Trophoblast cell (in vitro differentiated cells and primary cell): ENCODE data around the gene RASA3.

ENCODE experiments used
- DNase-seq, 2 donors: peaks; one replicate each; pipeline ENCODE4 v3.0.0-alpha.2; 2016
- H2AFZ ChIP-seq: 2 replicates; pipeline ENCODE4 v1.6.1; 2013; ENCODE audit warnings: low read length, moderate library complexity, mild to moderate bottlenecking; ENCODE audit not compliant: insufficient read depth, poor library complexity
- H2AK5ac ChIP-seq: 2 replicates; pipeline ENCODE4 v1.6.1; 2013; ENCODE audit warnings: mild to moderate bottlenecking, low read length
- H2BK120ac ChIP-seq: 2 replicates; pipeline ENCODE4 v1.6.1; 2013; ENCODE audit warnings: low read length, mild to moderate bottlenecking, moderate library complexity; ENCODE audit not compliant: insufficient read depth, poor library complexity
- H2BK12ac ChIP-seq: 2 replicates; pipeline ENCODE4 v1.6.1; 2013; ENCODE audit warnings: mild to moderate bottlenecking, low read length, moderate library complexity
- H2BK5ac ChIP-seq: 2 replicates; pipeline ENCODE4 v1.6.1; 2013; ENCODE audit warnings: low read length, low read depth, moderate library complexity, mild to moderate bottlenecking; ENCODE audit not compliant: poor library complexity
- H3K14ac ChIP-seq: 2 replicates; pipeline ENCODE4 v1.6.1; 2013; ENCODE audit warnings: mild to moderate bottlenecking, low read length
- H3K18ac ChIP-seq: 2 replicates; pipeline ENCODE4 v1.6.1; 2013; ENCODE audit warnings: mild to moderate bottlenecking, low read length
- H3K23ac ChIP-seq: 2 replicates; pipeline ENCODE4 v1.6.1; 2013; ENCODE audit warnings: low read length
- H3K27ac ChIP-seq: 2 replicates; pipeline ENCODE4 v1.5.1; 2013; ENCODE audit warnings: low read depth, mild to moderate bottlenecking, inconsistent platforms, low read length, moderate library complexity
- H3K27me3 ChIP-seq: 2 replicates; pipeline ENCODE4 v1.6.1; 2013; ENCODE audit warnings: inconsistent platforms, mild to moderate bottlenecking, low read length, moderate library complexity; ENCODE audit not compliant: insufficient read depth
- H3K36me3 ChIP-seq, 2 experiments: 1 replicate in 1 of 2; 2 replicates in 1 of 2; pipeline ENCODE4 v1.6.1; 2013; ENCODE audit warnings: low read length in 2 of 2, mild to moderate bottlenecking in 2 of 2, moderate library complexity in 1 of 2; ENCODE audit not compliant: insufficient read depth in 2 of 2, control insufficient read depth in 1 of 2
- H3K4ac ChIP-seq: 2 replicates; pipeline ENCODE4 v1.6.1; 2013; ENCODE audit warnings: low read depth, mild to moderate bottlenecking, low read length, moderate library complexity
- H3K4me1 ChIP-seq, 2 experiments: 1 replicate in 1 of 2; 2 replicates in 1 of 2; pipeline ENCODE4 v1.6.1; 2013; ENCODE audit warnings: low read length in 2 of 2, mild to moderate bottlenecking in 2 of 2, moderate library complexity in 1 of 2; ENCODE audit not compliant: insufficient read depth in 2 of 2, control insufficient read depth in 1 of 2
- H3K4me2 ChIP-seq: 2 replicates; pipeline ENCODE4 v1.6.1; 2013; ENCODE audit warnings: inconsistent platforms, mild to moderate bottlenecking, low read length, moderate library complexity
- H3K4me3 ChIP-seq: 2 replicates; pipeline ENCODE4 v1.5.1; 2013; ENCODE audit warnings: mild to moderate bottlenecking, low read depth, low read length, inconsistent platforms
- H3K79me1 ChIP-seq: one replicate; pipeline ENCODE4 v1.6.1; 2013; ENCODE audit warnings: low read length
- H3K79me2 ChIP-seq: 2 replicates; pipeline ENCODE4 v1.6.1; 2013; ENCODE audit warnings: low read length, mild to moderate bottlenecking; ENCODE audit not compliant: control insufficient read depth, insufficient read depth, poor library complexity
- H3K9ac ChIP-seq: 2 replicates; pipeline ENCODE4 v1.6.1; 2013; ENCODE audit warnings: mild to moderate bottlenecking, low read length
- H3K9me3 ChIP-seq: 2 replicates; pipeline ENCODE4 v1.6.1; 2013; ENCODE audit warnings: low read depth, mild to moderate bottlenecking, control low read depth, inconsistent platforms, low read length; ENCODE audit not compliant: insufficient read depth
- H4K12ac ChIP-seq: 2 replicates; pipeline ENCODE4 v1.6.1; 2013; ENCODE audit warnings: low read depth, mild to moderate bottlenecking, low read length, moderate library complexity
- H4K8ac ChIP-seq: 2 replicates; pipeline ENCODE4 v1.6.1; 2013; ENCODE audit warnings: low read depth, mild to moderate bottlenecking, low read length, moderate library complexity
- H4K91ac ChIP-seq: one replicate; pipeline ENCODE4 v1.6.1; 2013; ENCODE audit warnings: low read depth, mild to moderate bottlenecking, low read length, moderate library complexity
- WGBS: extraction: QIAGEN DNeasy Blood & Tissue Kit; methylation state at CpG from one replicate; pipeline ENCODE4 v1.1.7; 2013; ENCODE audit warnings: missing lambda C conversion rate; ENCODE audit not compliant: insufficient read length, insufficient coverage; ENCODE audit errors: extremely low coverage; 5-methylcytosine and 5-hydroxymethylcytosine counted together

The RASA3 gene

GRCh38 chr13:114049026-114049425, 83.4 kb downstream of the RASA3 start:
- no CpG with 5 or more reads among the region's 15 CpGs for WGBS
- H2BK12ac ChIP-seq: no peak overlapping the region
- no peak overlapping the region for H3K14ac ChIP-seq
- no peak overlapping the region for H3K4me2 ChIP-seq
- H3K79me1 ChIP-seq: no peaks in the 10 kb centered on the region
- H3K79me2 ChIP-seq: no peaks in the 10 kb centered on the region
- no peak overlapping the region for H3K23ac ChIP-seq
- H3K9me3 ChIP-seq: no peaks in the 10 kb centered on the region
- H4K12ac ChIP-seq: no peak overlapping the region
- no peak overlapping the region for H3K4ac ChIP-seq
- DNase-seq: no peak
- H2AK5ac ChIP-seq: no peak overlapping the region
- H2BK120ac ChIP-seq: no peak overlapping the region
- no peak overlapping the region for H4K91ac ChIP-seq
- H3K27me3 ChIP-seq: no peaks in the 10 kb centered on the region
- H3K18ac ChIP-seq: no peak overlapping the region
- no peak overlapping the region for H3K27ac ChIP-seq
- H3K9ac ChIP-seq: no peak overlapping the region
- no peak overlapping the region for H4K8ac ChIP-seq
- no peak overlapping the region for H3K4me3 ChIP-seq
- peaks cover 8 to 10% of the 10 kb centered on the region in 2 experiments for H3K36me3 ChIP-seq
- peaks cover 0 to 4% of the 10 kb centered on the region in 2 experiments for H3K4me1 ChIP-seq
- no peak overlapping the region for H2AFZ ChIP-seq
- no peak overlapping the region for H2BK5ac ChIP-seq

GRCh38 chr13:114048443-114048842, 84.0 kb downstream of the RASA3 start:
- Histone ChIP-seq H3K9me3 (no peaks in the 10 kb centered on the region), H3K14ac (no peak overlapping the region), H4K12ac (no peak overlapping the region), H3K18ac (no peak overlapping the region), H3K4me3 (no peak overlapping the region), H2BK12ac (no peak overlapping the region), H4K8ac (no peak overlapping the region), H3K23ac (no peak overlapping the region), H3K27ac (no peak overlapping the region), H3K79me1 (no peaks in the 10 kb centered on the region), H3K4me1 (peaks cover 0 to 4% of the 10 kb centered on the region in 2 experiments), H2BK120ac (no peak overlapping the region), H3K4ac (no peak overlapping the region), H2AFZ (no peak overlapping the region), H3K9ac (no peak overlapping the region), H3K27me3 (no peaks in the 10 kb centered on the region), H2AK5ac (no peak overlapping the region), H4K91ac (no peak overlapping the region), H3K36me3 (peaks cover 8 to 10% of the 10 kb centered on the region in 2 experiments), H3K79me2 (no peaks in the 10 kb centered on the region), H2BK5ac (no peak overlapping the region), H3K4me2 (no peak overlapping the region)
- no CpG with 5 or more reads among the region's 33 CpGs for WGBS
- DNase-seq: no peak

- H2BK5ac ChIP-seq: no peak overlapping the region
- H3K27ac ChIP-seq: no peak overlapping the region
- H3K4me2 ChIP-seq: no peak overlapping the region
- no peak overlapping the region for H4K8ac ChIP-seq
- H3K27me3 ChIP-seq: no peaks in the 10 kb centered on the region
- H3K9me3 ChIP-seq: no peaks in the 10 kb centered on the region
- H3K18ac ChIP-seq: no peak overlapping the region
- H3K36me3 ChIP-seq: peaks cover 8 to 10% of the 10 kb centered on the region in 2 experiments
- H3K23ac ChIP-seq: no peak overlapping the region
- no peaks in the 10 kb centered on the region for H3K79me1 ChIP-seq
- no peak for DNase-seq
- no peak overlapping the region for H3K14ac ChIP-seq
- no peak overlapping the region for H4K91ac ChIP-seq
- H3K9ac ChIP-seq: no peak overlapping the region
- H3K4me3 ChIP-seq: no peak overlapping the region
- H4K12ac ChIP-seq: no peak overlapping the region
- WGBS: no CpG with 5 or more reads among the region's 19 CpGs
- H2BK120ac ChIP-seq: no peak overlapping the region
- no peak overlapping the region for H2BK12ac ChIP-seq
- no peak overlapping the region for H2AFZ ChIP-seq
- no peaks in the 10 kb centered on the region for H3K79me2 ChIP-seq
- no peak overlapping the region for H3K4ac ChIP-seq
- H2AK5ac ChIP-seq: no peak overlapping the region
- no peaks in the 10 kb centered on the region for H3K4me1 ChIP-seq
Measured at GRCh38 chr13:114047358-114047881, 85.0 kb downstream of the RASA3 start.

GRCh38 chr13:114046431-114046975, 85.9 kb downstream of the RASA3 start:
- no peak overlapping the region for H2BK5ac ChIP-seq
- H3K79me2 ChIP-seq: no peaks in the 10 kb centered on the region
- H2BK12ac ChIP-seq: no peak overlapping the region
- no peaks in the 10 kb centered on the region for H3K9me3 ChIP-seq
- DNase-seq: no peak
- no peak overlapping the region for H4K8ac ChIP-seq
- no peak overlapping the region for H3K4ac ChIP-seq
- no peak overlapping the region for H3K4me2 ChIP-seq
- H2BK120ac ChIP-seq: no peak overlapping the region
- peaks cover 5 to 12% of the 10 kb centered on the region in 2 experiments for H3K36me3 ChIP-seq
- no CpG with 5 or more reads among the region's 14 CpGs for WGBS
- H3K9ac ChIP-seq: no peak overlapping the region
- H3K23ac ChIP-seq: no peak overlapping the region
- no peak overlapping the region for H3K4me3 ChIP-seq
- no peaks in the 10 kb centered on the region for H3K27me3 ChIP-seq
- H3K79me1 ChIP-seq: no peaks in the 10 kb centered on the region
- H4K91ac ChIP-seq: no peak overlapping the region
- H4K12ac ChIP-seq: no peak overlapping the region
- H3K4me1 ChIP-seq: no peaks in the 10 kb centered on the region
- no peak overlapping the region for H3K14ac ChIP-seq
- no peak overlapping the region for H3K18ac ChIP-seq
- H2AFZ ChIP-seq: no peak overlapping the region
- H3K27ac ChIP-seq: no peak overlapping the region
- no peak overlapping the region for H2AK5ac ChIP-seq
